Right ventricle myocardium inferior (tissue), 1 donor: ENCODE results near the gene MFNG. TPM values are rescaled to one million over a fixed set of nuclear protein-coding genes. Genes with fewer than 3 reads are reported as not detected.

Experiments used
- ATAC-seq: fragments of 200-7000 bp; cut with Tn5 transposase; one replicate; pipeline ENCODE4 v1.9.1; 2020; ENCODE audit warnings: mild to moderate bottlenecking, moderate library complexity
- DNase-seq: peaks from one replicate; pipeline ENCODE4 v3.0.0; 2021; ENCODE audit errors: missing footprints
- intact Hi-C: fragments of 100-400 bp; cut with DNase I; formaldehyde crosslinking; loops from one replicate; pipeline ENCODE4 v1.11.0; 2022
- total RNA-seq: library from RNA; stranded (reverse); fragmentation: NEBNext Ultra II Directional; extraction: Animal tissue kit (Norgen Biotek cat#: 25700); gene quantifications from one replicate; pipeline ENCODE4 v1.2.1, GENCODE V29; 2021
- donor health status: DM: no; HTN: yes; CAD: no; lungs with severe emphysema.

MFNG gene
- total RNA-seq, 1 donor from 2014 or later: 14.4 TPM

- DNase-seq (no peak), ATAC-seq (no peak)
- intact Hi-C loops: no loop called here
These were observed 30.3 kb upstream of the MFNG start for GRCh38 chr22:37516456-37516855.

- ATAC-seq (no peak), DNase-seq (no peak)
- intact Hi-C loops: no loop called here
These were observed 29.7 kb upstream of the MFNG start for GRCh38 chr22:37515901-37516300.

- peak; percentile 30 for DNase-seq
- no peak for ATAC-seq
- intact Hi-C loops: no loop called here
These were observed 28.4 kb upstream of the MFNG start for GRCh38 chr22:37514526-37515051.

GRCh38 chr22:37511395-37512104 lies 25.4 kb upstream of the MFNG start:
- ATAC-seq (no peak), DNase-seq (peak; percentile 3)
- intact Hi-C loops: no loop called here

- no peak for ATAC-seq
- DNase-seq: peak; percentile 34
- intact Hi-C loops: no loop called here
These were observed 23.9 kb upstream of the MFNG start for GRCh38 chr22:37510091-37510490.

- peak; percentile 47 for DNase-seq
- ATAC-seq: no peak
These were observed 23.1 kb upstream of the MFNG start for GRCh38 chr22:37509059-37509860.

GRCh38 chr22:37508431-37508992 lies 22.3 kb upstream of the MFNG start:
- intact Hi-C loops: no loop called here
- ATAC-seq (no peak), DNase-seq (no peak)

More at GRCh38 chr22:37509059-37509860, 23.1 kb upstream of the MFNG start:
- intact Hi-C loops: no loop called here

- ATAC-seq (no peak), DNase-seq (no peak)
- intact Hi-C loops: no loop called here
These were observed 21.5 kb upstream of the MFNG start for GRCh38 chr22:37507731-37508130.

GRCh38 chr22:37505989-37506388 lies 19.8 kb upstream of the MFNG start:
- DNase-seq: no peak
- intact Hi-C loops: no loop called here
- ATAC-seq: no peak

- no peak for DNase-seq
- intact Hi-C loops: no loop called here
- no peak for ATAC-seq
These were observed 19.4 kb upstream of the MFNG start for GRCh38 chr22:37505565-37505964.

- ATAC-seq: no peak
- intact Hi-C loops: no loop called here
- DNase-seq: no peak
These were observed 18.8 kb upstream of the MFNG start for GRCh38 chr22:37504964-37505363.

- DNase-seq (no peak), ATAC-seq (no peak)
- intact Hi-C loops: no loop called here
These were observed 17.7 kb upstream of the MFNG start for GRCh38 chr22:37503850-37504249.

- ATAC-seq (no peak), DNase-seq (no peak)
- intact Hi-C loops: no loop called here
These were observed 17.0 kb upstream of the MFNG start for GRCh38 chr22:37503183-37503683.

GRCh38 chr22:37502342-37503182 lies 16.4 kb upstream of the MFNG start:
- intact Hi-C loops: no loop called here
- no peak for DNase-seq
- no peak for ATAC-seq

GRCh38 chr22:37501610-37502341 lies 15.6 kb upstream of the MFNG start:
- intact Hi-C loops: no loop called here
- ATAC-seq (peak; percentile 50), DNase-seq (no peak)

GRCh38 chr22:37500745-37501609 lies 14.8 kb upstream of the MFNG start:
- ATAC-seq: peak; percentile 35
- intact Hi-C loops: no loop called here
- DNase-seq: no peak
